HG02970 (cell line): ENCODE measurements around the gene GMIP.

Source experiments
- ATAC-seq: cut with Tn5 transposase; IDR thresholded peaks from one replicate; pipeline ENCODE4 v1.9.1; 2021; ENCODE audit warnings: mild to moderate bottlenecking, moderate library complexity, moderate number of reproducible peaks; ENCODE audit not compliant: unreplicated experiment, low FRiP score

Gene GMIP

GRCh38 chr19:19579533-19580361 lies 63.7 kb downstream of the GMIP start:
- ATAC-seq: no peak
